Measurements from ENCODE around the gene CNIH3. TPM values are rescaled to one million over a fixed set of nuclear protein-coding genes. Genes with fewer than 3 reads are reported as not detected.

CNIH3 gene
- total RNA-seq, 4 donors from 2014 or later = 0.68 to 1.1 TPM; not detected in 2

- TF ChIP-seq POLR2A (IDR thresholded peaks at IDR 0.05) = no peak
- TF ChIP-seq CTCF (IDR thresholded peaks at IDR 0.05) = no peak
- no peak for TF ChIP-seq POLR2AphosphoS5 (IDR thresholded peaks at IDR 0.05)
- TF ChIP-seq EP300 (IDR thresholded peaks at IDR 0.05; ENCODE audit: low read depth) = no peak
- Histone ChIP-seq H3K27ac (no peak overlapping the region), H3K27me3 (no peaks in the 10 kb centered on the region), H3K4me1 (no peaks in the 10 kb centered on the region), H3K9me3 (no peaks in the 10 kb centered on the region), H3K4me3 (no peak overlapping the region), H3K36me3 (no peaks in the 10 kb centered on the region)
- WGBS, 2 donors (ENCODE audit: low coverage in 1 of 2) = 91 to 100% methylated on average over 1 of the region's 1 CpG
- in situ Hi-C loops (cut with MboI; ENCODE audit: low pct_ligation_motif_present in 1 of 4, low pct_unique_long_range_greater_than_20kb in 1 of 4, low sequenced_read_pairs in 3 of 4) (loop anchor here in 1 of 4 donors (25.0 kb wide), 1 partner anchor 99 kb away; no protein-coding TSS in a partner anchor), intact Hi-C loops (cut with DNase I; ENCODE audit: low total_unique reads) (no loop called here)
- DNase-seq = no peak
Measured at GRCh38 chr1:224713228-224713627, 97.1 kb downstream of the CNIH3 start.

- no peak for TF ChIP-seq EP300 (IDR thresholded peaks at IDR 0.05; ENCODE audit: low read depth)
- no peak for TF ChIP-seq POLR2A (IDR thresholded peaks at IDR 0.05)
- TF ChIP-seq CTCF (IDR thresholded peaks at IDR 0.05) = no peak
- TF ChIP-seq POLR2AphosphoS5 (IDR thresholded peaks at IDR 0.05) = no peak
- H3K9me3 ChIP-seq = no peaks in the 10 kb centered on the region
- no peaks in the 10 kb centered on the region for H3K4me1 ChIP-seq
- no peak overlapping the region for H3K4me3 ChIP-seq
- no peaks in the 10 kb centered on the region for H3K27me3 ChIP-seq
- 93% methylated on average over 6 of the region's 6 CpGs; no CpG with 5 or more reads in 1 of the 2 donors for WGBS, 2 donors (ENCODE audit: low coverage in 1 of 2)
- in situ Hi-C loops (cut with MboI; ENCODE audit: low pct_ligation_motif_present in 1 of 4, low pct_unique_long_range_greater_than_20kb in 1 of 4, low sequenced_read_pairs in 3 of 4) = loop anchor here in 1 of 4 donors (25.0 kb wide), 1 partner anchor 98 kb away; no protein-coding TSS in a partner anchor
- H3K36me3 ChIP-seq = no peaks in the 10 kb centered on the region
- no peak overlapping the region for H3K27ac ChIP-seq
- intact Hi-C loops (cut with DNase I; ENCODE audit: low total_unique reads) = no loop called here
- DNase-seq = no peak
Measured at GRCh38 chr1:224714553-224714952, 98.4 kb downstream of the CNIH3 start.

GRCh38 chr1:224718470-224719053 lies 102.4 kb downstream of the CNIH3 start:
- H3K4me1 ChIP-seq = no peaks in the 10 kb centered on the region
- intact Hi-C loops (cut with DNase I; ENCODE audit: low total_unique reads) = no loop called here
- no peaks in the 10 kb centered on the region for H3K9me3 ChIP-seq
- TF ChIP-seq POLR2AphosphoS5 (IDR thresholded peaks at IDR 0.05) = no peak
- TF ChIP-seq POLR2A (IDR thresholded peaks at IDR 0.05) = no peak
- TF ChIP-seq CTCF (IDR thresholded peaks at IDR 0.05) = no peak
- TF ChIP-seq EP300 (IDR thresholded peaks at IDR 0.05; ENCODE audit: low read depth) = no peak
- H3K27me3 ChIP-seq = no peaks in the 10 kb centered on the region
- in situ Hi-C loops (cut with MboI; ENCODE audit: low pct_ligation_motif_present in 1 of 4, low pct_unique_long_range_greater_than_20kb in 1 of 4, low sequenced_read_pairs in 3 of 4) = loop anchor here in 1 of 4 donors (25.0 kb wide), 1 partner anchor 94 kb away; no protein-coding TSS in a partner anchor
- H3K36me3 ChIP-seq = no peaks in the 10 kb centered on the region
- no peak overlapping the region for H3K27ac ChIP-seq
- no peak overlapping the region for H3K4me3 ChIP-seq
- 76 to 81% methylated on average over 7 to 9 of the region's 9 CpGs for WGBS, 2 donors (ENCODE audit: low coverage in 1 of 2)
- DNase-seq = no peak

- no peaks in the 10 kb centered on the region for H3K36me3 ChIP-seq
- H3K4me1 ChIP-seq = no peaks in the 10 kb centered on the region
- no peaks in the 10 kb centered on the region for H3K27me3 ChIP-seq
- no peak overlapping the region for H3K4me3 ChIP-seq
- intact Hi-C loops (cut with DNase I; ENCODE audit: low total_unique reads) (no loop called here), in situ Hi-C loops (cut with MboI; ENCODE audit: low pct_ligation_motif_present in 1 of 4, low pct_unique_long_range_greater_than_20kb in 1 of 4, low sequenced_read_pairs in 3 of 4) (loop anchor here in 1 of 4 donors (25.0 kb wide), 1 partner anchor 93 kb away; no protein-coding TSS in a partner anchor)
- 59 to 71% methylated on average over 4 of the region's 4 CpGs for WGBS, 2 donors (ENCODE audit: low coverage in 1 of 2)
- H3K9me3 ChIP-seq = no peaks in the 10 kb centered on the region
- no peak for DNase-seq
- TF ChIP-seq POLR2AphosphoS5 (IDR thresholded peaks at IDR 0.05) = no peak
- no peak for TF ChIP-seq EP300 (IDR thresholded peaks at IDR 0.05; ENCODE audit: low read depth)
- no peak for TF ChIP-seq POLR2A (IDR thresholded peaks at IDR 0.05)
- TF ChIP-seq CTCF (IDR thresholded peaks at IDR 0.05) = no peak
- H3K27ac ChIP-seq = no peak overlapping the region
Measured at GRCh38 chr1:224719716-224720115, 103.6 kb downstream of the CNIH3 start.
